Psoas muscle (tissue), 8 donors: Measurements from ENCODE around the gene KLK11. TPM values are rescaled to one million over a fixed set of nuclear protein-coding genes. Genes with fewer than 3 reads are reported as not detected.

Experiments
- ATAC-seq, 4 donors: fragments of 200-7000 bp; cut with Tn5 transposase; one replicate each; pipeline ENCODE4 v1.9.1; 2020; ENCODE audit warnings: moderate library complexity in 3 of 4, mild to moderate bottlenecking in 2 of 4
- DNase-seq, 2 donors: peaks; one replicate each; pipeline ENCODE4 v3.0.0-alpha.2; 2020
- H3K27ac ChIP-seq: fragments of 200-600 bp; one replicate; pipeline ENCODE4 v1.8.0; 2022
- H3K27me3 ChIP-seq, 3 donors: fragments of 200-600 bp in 1 of 3; one replicate each; pipeline versions ENCODE4 v1.6.1 to v1.8.0; 2013 to 2022; ENCODE audit warnings: low read length in 2 of 3, mild to moderate bottlenecking in 2 of 3, moderate library complexity in 1 of 3; ENCODE audit not compliant: insufficient read depth in 3 of 3
- H3K36me3 ChIP-seq, 2 donors: fragments of 200-600 bp in 1 of 2; one replicate each; pipeline versions ENCODE4 v1.6.1 to v1.8.0; 2013 to 2022; ENCODE audit warnings: low read depth in 1 of 2, mild to moderate bottlenecking in 1 of 2, moderate library complexity in 1 of 2; ENCODE audit not compliant: insufficient read depth in 1 of 2
- H3K4me1 ChIP-seq: fragments of 200-600 bp; one replicate; pipeline ENCODE4 v1.8.0; 2022
- H3K4me3 ChIP-seq: fragments of 200-600 bp; one replicate; pipeline ENCODE4 v1.8.0; 2022; ENCODE audit warnings: mild to moderate bottlenecking
- H3K9me3 ChIP-seq: fragments of 200-600 bp; one replicate; pipeline ENCODE4 v1.8.0; 2022
- CTCF ChIP-seq: fragments of 200-600 bp; IDR thresholded peaks from one replicate; pipeline ENCODE4 v1.8.0; 2022; ENCODE audit warnings: antibody characterized with exemption
- WGBS, 3 donors: extraction: QIAGEN DNeasy Blood & Tissue Kit; methylation state at CpG; one replicate each; pipeline versions ENCODE4 v1.1.6 to v1.1.7; 2013; 5-methylcytosine and 5-hydroxymethylcytosine counted together
- intact Hi-C, 2 donors: fragments of 100-400 bp; cut with DNase I; formaldehyde crosslinking; loops; one replicate each; pipeline versions ENCODE4 v1.11.0 to v1.14.2; 2022
- polyA plus RNA-seq, 3 donors: library from polyadenylated mRNA; stranded (reverse); fragments of 200-250 nt; gene quantifications; one replicate each; pipeline ENCODE4 v1.2.3, GENCODE V29; 2013
- total RNA-seq, 4 donors: library from RNA; stranded (reverse); fragmentation: NEBNext Ultra II Directional in 2 of 4; extraction: Animal tissue kit (Norgen Biotek cat#: 25700) in 2 of 4; gene quantifications; one replicate each; pipeline versions ENCODE4 v1.2.1 to v1.2.4, GENCODE V29; 2021 to 2023
- donor health status: healthy with polysubstance abuse.
- donor health status: DM: no; HTN: no; CAD: no; lungs with moderate emphysema.
- donor health status: Bipolar disorder and iron deficiency.
- donor health status: healthy.
- donor health status: DM: yes; HTN: yes; CAD: no.
- donor health status: DM: no; HTN: no; CAD: no.
- donor health status: DM: no; HTN: no; CAD: no.
- donor health status: DM: yes; HTN: yes; CAD: no.

Gene KLK11
- total and polyA plus RNA-seq, 7 donors = 0.13 to 0.52 (median 0.19) TPM; not detected in 1

- H3K36me3 ChIP-seq = no peaks in the 10 kb centered on the region
- WGBS, 3 donors = 0 to 50% (median 0%) methylated on average over 1 of the region's 1 CpG
These were observed 34.6 kb upstream of the KLK11 start for GRCh38 chr19:51060973-51061372.

GRCh38 chr19:51060336-51060735 is 33.9 kb upstream of the KLK11 start:
- Histone ChIP-seq H3K27me3 (peaks cover 0 to 25% (median 2%) of the 10 kb centered on the region in 3 donors), H3K27ac (no peak overlapping the region), H3K36me3 (no peaks in the 10 kb centered on the region), H3K9me3 (no peaks in the 10 kb centered on the region), H3K4me3 (no peak overlapping the region), H3K4me1 (no peaks in the 10 kb centered on the region)
- no peak for TF ChIP-seq CTCF
- intact Hi-C loops = no loop called here
- DNase-seq (no peak), ATAC-seq (no peak)
- WGBS, 3 donors = 65 to 71% (median 69%) methylated on average over 4 of the region's 4 CpGs

More at GRCh38 chr19:51060973-51061372, 34.6 kb upstream of the KLK11 start:
- DNase-seq (no peak), ATAC-seq (no peak)
- no peak for TF ChIP-seq CTCF
- Histone ChIP-seq H3K27me3 (peaks cover 0 to 31% (median 2%) of the 10 kb centered on the region in 3 donors), H3K4me3 (no peak overlapping the region), H3K4me1 (no peaks in the 10 kb centered on the region), H3K27ac (no peak overlapping the region), H3K9me3 (no peaks in the 10 kb centered on the region)
- intact Hi-C loops = no loop called here

DNA sequence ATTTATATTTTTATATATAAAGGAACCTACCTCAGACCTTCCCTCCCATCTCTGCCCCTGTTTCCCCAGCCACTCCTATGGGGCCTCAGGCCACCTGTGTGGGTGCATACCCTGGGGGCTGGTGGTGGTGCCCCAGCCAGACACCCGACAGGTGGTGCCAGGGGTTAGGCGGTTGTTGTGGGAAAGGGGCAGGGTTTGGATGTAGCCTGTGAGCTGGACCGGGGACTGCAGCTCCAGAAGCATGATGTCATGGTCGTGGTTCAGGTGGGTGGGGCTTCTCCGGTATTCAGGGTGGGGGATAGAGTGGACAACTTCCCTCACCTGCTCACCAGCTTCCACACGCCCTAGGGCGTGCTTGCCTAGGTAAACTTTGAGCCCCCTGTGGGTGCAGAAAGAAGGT is 33.3 kb upstream of the KLK11 start:
- WGBS, 3 donors = 66 to 74% (median 68%) methylated on average over 7 of the region's 7 CpGs
- no peaks in the 10 kb centered on the region for H3K36me3 ChIP-seq
- no peaks in the 10 kb centered on the region for H3K4me1 ChIP-seq
- no peak for TF ChIP-seq CTCF
- H3K4me3 ChIP-seq = no peak overlapping the region
- intact Hi-C loops = no loop called here
- peaks cover 0 to 19% (median 2%) of the 10 kb centered on the region in 3 donors for H3K27me3 ChIP-seq
- H3K27ac ChIP-seq = no peak overlapping the region
- ATAC-seq = no peak
- no peaks in the 10 kb centered on the region for H3K9me3 ChIP-seq
- no peak for DNase-seq

DNA sequence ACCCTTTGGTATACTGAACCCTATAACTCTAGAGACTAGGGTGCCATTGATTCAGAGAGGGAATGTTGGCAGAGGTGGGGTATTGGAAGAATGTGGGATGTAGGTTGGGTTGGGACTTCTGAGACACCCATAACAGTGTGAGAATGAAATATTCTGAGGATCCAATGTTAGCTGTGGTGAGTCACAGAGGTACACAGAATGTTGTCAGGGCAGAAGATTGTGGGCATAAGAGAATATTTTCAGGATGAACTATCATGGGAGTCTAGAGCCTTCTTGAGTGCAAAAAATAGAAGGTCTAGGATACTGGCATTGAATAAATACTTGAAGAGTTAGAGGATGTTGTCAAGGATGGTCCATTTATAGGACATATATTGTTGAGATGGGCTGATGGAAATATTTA is 29.4 kb upstream of the KLK11 start:
- H3K27ac ChIP-seq = no peak overlapping the region
- H3K4me1 ChIP-seq = no peaks in the 10 kb centered on the region
- no peak overlapping the region for H3K4me3 ChIP-seq
- intact Hi-C loops = no loop called here
- DNase-seq = no peak
- no peak for TF ChIP-seq CTCF
- no peaks in the 10 kb centered on the region for H3K9me3 ChIP-seq
- no peaks in the 10 kb centered on the region for H3K36me3 ChIP-seq
- ATAC-seq = no peak
- no peaks in the 10 kb centered on the region for H3K27me3 ChIP-seq

- intact Hi-C loops = no loop called here
- DNase-seq = no peak
- no peak for ATAC-seq
- Histone ChIP-seq H3K27ac (no peak overlapping the region), H3K27me3 (peaks cover 0 to 1% (median 0%) of the 10 kb centered on the region in 3 donors), H3K36me3 (no peaks in the 10 kb centered on the region), H3K4me3 (no peak overlapping the region), H3K9me3 (no peaks in the 10 kb centered on the region), H3K4me1 (no peaks in the 10 kb centered on the region)
- TF ChIP-seq CTCF = no peak
- 0 to 5% (median 1%) methylated on average over 4 of the region's 4 CpGs for WGBS, 3 donors
These were observed 20.6 kb upstream of the KLK11 start for GRCh38 chr19:51047031-51047335.
